Astrocyte (in vitro differentiated cells and primary cell): Measurements from ENCODE around the gene GRK6. TPM values are rescaled to one million over a fixed set of nuclear protein-coding genes. Genes with fewer than 3 reads are reported as not detected.
A peak's percentile ranks its signal among the peaks of the same experiment; 100 is the strongest.

Experiments
- DNase-seq: peaks from one replicate; pipeline ENCODE4 v3.0.0-alpha.2; 2010; ENCODE audit warnings: low read depth
- FAIRE-seq: peaks from 2 replicates; lab custom pipeline; 2011; peaks lifted over from hg19 to GRCh38; lab: Jason Lieb, UNC
- H2AFZ ChIP-seq: 2 replicates; pipeline ENCODE4 v1.6.0; 2012; ENCODE audit warnings: low read depth, low read length, inconsistent platforms
- H3K27ac ChIP-seq: 2 replicates; pipeline ENCODE4 v1.5.1; 2011; ENCODE audit warnings: low read depth, low read length, inconsistent platforms
- H3K27me3 ChIP-seq: 2 replicates; pipeline ENCODE4 v1.6.0; 2011; ENCODE audit warnings: low read length, inconsistent platforms; ENCODE audit not compliant: insufficient read depth
- H3K36me3 ChIP-seq: 2 replicates; pipeline ENCODE4 v1.5.1; 2011; ENCODE audit warnings: low read length, inconsistent platforms; ENCODE audit not compliant: insufficient read depth
- H3K4me1 ChIP-seq: 2 replicates; pipeline ENCODE4 v1.5.1; 2011; ENCODE audit warnings: low read length, inconsistent platforms; ENCODE audit not compliant: insufficient read depth
- H3K4me2 ChIP-seq: 2 replicates; pipeline ENCODE4 v1.6.0; 2012; ENCODE audit warnings: low read length, inconsistent platforms
- H3K4me3 ChIP-seq: 2 replicates; pipeline ENCODE4 v1.5.1; 2011; ENCODE audit warnings: low read depth, mild to moderate bottlenecking, low read length, inconsistent platforms; ENCODE audit not compliant: insufficient read depth
- H3K79me2 ChIP-seq: 2 replicates; pipeline ENCODE4 v1.6.0; 2012; ENCODE audit warnings: mild to moderate bottlenecking, low read length, inconsistent platforms; ENCODE audit not compliant: insufficient read depth
- H3K9ac ChIP-seq: 2 replicates; pipeline ENCODE4 v1.6.0; 2012; ENCODE audit warnings: mild to moderate bottlenecking, low read length, inconsistent platforms
- H3K9me3 ChIP-seq: 2 replicates; pipeline ENCODE4 v1.5.1; 2012; ENCODE audit warnings: low read depth, mild to moderate bottlenecking, low read length, inconsistent platforms; ENCODE audit not compliant: insufficient read depth
- H4K20me1 ChIP-seq: 2 replicates; pipeline ENCODE4 v1.6.0; 2012; ENCODE audit warnings: low read length, inconsistent platforms; ENCODE audit not compliant: insufficient read depth
- H3K27ac Mint-ChIP-seq: one replicate; pipeline ENCODE4 v1.8.0; 2021; ENCODE audit warnings: mild to moderate bottlenecking, mixed read lengths; ENCODE audit not compliant: unreplicated experiment
- H3K27me3 Mint-ChIP-seq: one replicate; pipeline ENCODE4 v1.8.0; 2021; ENCODE audit warnings: low read depth, mixed read lengths; ENCODE audit not compliant: unreplicated experiment
- H3K36me3 Mint-ChIP-seq: one replicate; pipeline ENCODE4 v1.8.0; 2021; ENCODE audit warnings: low read depth, mixed read lengths; ENCODE audit not compliant: unreplicated experiment
- H3K4me1 Mint-ChIP-seq: one replicate; pipeline ENCODE4 v1.8.0; 2021; ENCODE audit warnings: low read depth, mixed read lengths; ENCODE audit not compliant: unreplicated experiment
- H3K4me3 Mint-ChIP-seq: one replicate; pipeline ENCODE4 v1.8.0; 2021; ENCODE audit warnings: mild to moderate bottlenecking, moderate library complexity, mixed read lengths; ENCODE audit not compliant: unreplicated experiment
- H3K9me3 Mint-ChIP-seq: one replicate; pipeline ENCODE4 v1.8.0; 2021; ENCODE audit warnings: mild to moderate bottlenecking, mixed read lengths; ENCODE audit not compliant: unreplicated experiment
- EZH2 ChIP-seq: IDR thresholded peaks from 2 replicates; pipeline ENCODE4 v1.6.1; 2012; ENCODE audit warnings: mild to moderate bottlenecking, low read length, inconsistent platforms; ENCODE audit not compliant: insufficient read depth
- total RNA-seq: library from RNA; stranded (reverse); gene quantifications from 2 replicates; pipeline ENCODE4 v1.2.1, GENCODE V29; 2021
- TF ChIP-seq, protein P1 (sequence below): IDR thresholded peaks from 2 replicates; pipeline ENCODE4 v1.5.1; 2011; ENCODE audit warnings: low read depth, mild to moderate bottlenecking, inconsistent platforms, low read length, moderate library complexity; ENCODE audit not compliant: insufficient read depth

The GRK6 gene
- total RNA-seq, 1 donor from 2014 or later, result 25.9 TPM

DNA sequence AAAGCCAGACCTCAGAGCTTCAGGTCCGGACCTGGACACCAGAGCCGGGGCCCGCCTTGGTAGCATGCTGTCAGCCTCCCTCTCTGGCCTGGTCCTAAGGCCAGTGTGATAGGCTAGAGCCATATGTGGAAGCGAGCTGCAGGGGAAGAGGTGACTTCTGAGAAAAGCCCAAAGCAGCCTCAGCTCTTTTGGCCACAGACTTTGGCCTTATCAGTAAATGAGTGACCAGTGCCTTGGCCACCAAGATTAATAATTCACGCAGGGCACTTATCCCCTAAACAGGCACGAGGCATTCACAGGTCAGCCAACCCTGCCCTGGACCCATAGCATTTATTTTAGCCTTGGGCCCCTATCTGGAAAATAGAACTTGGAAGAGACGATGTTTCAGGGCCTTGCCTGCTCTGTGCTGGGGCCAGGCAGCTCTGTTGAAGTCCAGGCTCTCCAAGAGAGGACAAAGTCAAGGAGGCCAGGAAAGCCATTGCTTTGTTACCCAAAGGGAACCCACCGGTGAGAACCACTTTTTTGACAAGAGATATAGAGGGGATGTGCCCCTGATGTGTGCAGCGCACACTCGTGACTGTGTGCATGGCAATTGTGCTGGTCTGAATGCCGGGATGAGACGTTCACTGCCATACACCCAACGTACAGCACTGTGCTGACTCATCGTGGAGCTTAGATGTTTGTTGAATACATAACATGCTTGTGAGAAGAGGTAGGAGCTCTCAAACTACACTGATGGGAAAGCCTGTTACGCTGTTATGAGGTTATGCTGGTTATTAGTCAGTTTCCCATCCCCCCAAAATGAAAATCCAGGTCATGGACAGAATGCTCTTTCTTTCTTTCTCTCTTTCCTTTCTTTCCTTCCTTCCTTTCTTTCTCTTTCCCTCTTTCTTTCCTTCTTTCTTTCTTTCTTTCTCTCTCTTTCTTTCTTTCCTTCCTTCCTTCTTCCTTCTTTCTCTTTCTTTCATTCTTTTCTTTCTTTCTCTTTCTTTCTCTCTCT is 47.3 kb upstream of the GRK6 start:
- Histone ChIP-seq H3K4me1 (peaks cover 6% of the 10 kb centered on the region), H4K20me1 (no peaks in the 10 kb centered on the region), H3K9me3 (no peaks in the 10 kb centered on the region), H3K9ac (no peak overlapping the region), H3K27me3 (peaks cover 12% of the 10 kb centered on the region), H3K27ac (peak overlapping the region; percentile 20), H3K79me2 (no peaks in the 10 kb centered on the region), H2AFZ (peak overlapping the region; percentile 49), H3K4me2 (peak overlapping the region; percentile 56), H3K4me3 (no peak overlapping the region), H3K36me3 (no peaks in the 10 kb centered on the region)
- Mint-ChIP-seq H3K9me3 (no peaks in the 10 kb centered on the region), H3K4me1 (peaks cover 8% of the 10 kb centered on the region), H3K27me3 (peaks cover 34% of the 10 kb centered on the region), H3K36me3 (no peaks in the 10 kb centered on the region), H3K4me3 (peak overlapping the region; percentile 18), H3K27ac (peak overlapping the region; percentile 5)
- no peak for TF ChIP-seq EZH2
- TF ChIP-seq, protein P1, sequence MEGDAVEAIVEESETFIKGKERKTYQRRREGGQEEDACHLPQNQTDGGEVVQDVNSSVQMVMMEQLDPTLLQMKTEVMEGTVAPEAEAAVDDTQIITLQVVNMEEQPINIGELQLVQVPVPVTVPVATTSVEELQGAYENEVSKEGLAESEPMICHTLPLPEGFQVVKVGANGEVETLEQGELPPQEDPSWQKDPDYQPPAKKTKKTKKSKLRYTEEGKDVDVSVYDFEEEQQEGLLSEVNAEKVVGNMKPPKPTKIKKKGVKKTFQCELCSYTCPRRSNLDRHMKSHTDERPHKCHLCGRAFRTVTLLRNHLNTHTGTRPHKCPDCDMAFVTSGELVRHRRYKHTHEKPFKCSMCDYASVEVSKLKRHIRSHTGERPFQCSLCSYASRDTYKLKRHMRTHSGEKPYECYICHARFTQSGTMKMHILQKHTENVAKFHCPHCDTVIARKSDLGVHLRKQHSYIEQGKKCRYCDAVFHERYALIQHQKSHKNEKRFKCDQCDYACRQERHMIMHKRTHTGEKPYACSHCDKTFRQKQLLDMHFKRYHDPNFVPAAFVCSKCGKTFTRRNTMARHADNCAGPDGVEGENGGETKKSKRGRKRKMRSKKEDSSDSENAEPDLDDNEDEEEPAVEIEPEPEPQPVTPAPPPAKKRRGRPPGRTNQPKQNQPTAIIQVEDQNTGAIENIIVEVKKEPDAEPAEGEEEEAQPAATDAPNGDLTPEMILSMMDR, result no peak
- FAIRE-seq (peak; percentile 88), DNase-seq (peak; percentile 90)

DNA sequence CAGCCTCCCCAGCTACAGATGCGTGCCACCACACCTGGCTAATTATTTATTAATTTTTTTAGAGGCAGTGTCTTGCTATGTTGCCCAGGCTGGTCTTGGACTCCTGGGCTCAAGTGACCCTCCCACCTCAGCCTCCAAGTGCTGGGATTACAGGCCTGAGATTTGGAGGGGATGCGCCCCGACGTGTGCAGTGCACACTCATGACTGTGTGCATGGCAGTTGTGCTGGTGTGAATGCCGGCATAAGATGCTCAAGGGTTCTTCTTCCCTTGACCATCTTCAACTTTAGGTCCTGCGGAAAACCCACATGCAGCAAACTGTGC is 45.7 kb upstream of the GRK6 start:
- no peak overlapping the region for H2AFZ ChIP-seq
- TF ChIP-seq, protein P1, result no peak
- no peak for TF ChIP-seq EZH2
- H3K36me3 ChIP-seq, result no peaks in the 10 kb centered on the region
- no peak overlapping the region for H3K27ac Mint-ChIP-seq
- peaks cover 12% of the 10 kb centered on the region for H3K27me3 ChIP-seq
- peaks cover 8% of the 10 kb centered on the region for H3K4me1 Mint-ChIP-seq
- no peaks in the 10 kb centered on the region for H3K36me3 Mint-ChIP-seq
- H3K9ac ChIP-seq, result no peak overlapping the region
- H3K4me3 ChIP-seq, result no peak overlapping the region
- H4K20me1 ChIP-seq, result no peaks in the 10 kb centered on the region
- no peaks in the 10 kb centered on the region for H3K79me2 ChIP-seq
- DNase-seq (no peak), FAIRE-seq (no peak)
- H3K4me2 ChIP-seq, result no peak overlapping the region
- no peaks in the 10 kb centered on the region for H3K9me3 Mint-ChIP-seq
- no peak overlapping the region for H3K4me3 Mint-ChIP-seq
- H3K27ac ChIP-seq, result no peak overlapping the region
- peaks cover 36% of the 10 kb centered on the region for H3K27me3 Mint-ChIP-seq
- peaks cover 6% of the 10 kb centered on the region for H3K4me1 ChIP-seq
- no peaks in the 10 kb centered on the region for H3K9me3 ChIP-seq
